NCI-H1694 treated with DMSO at 0.1 percent for 48 hours (cell line): ENCODE measurements around the gene CD82.

Source experiments
- DNase-seq: peaks from one replicate; lab custom pipeline; 2025; lab: John Stamatoyannopoulos, UW

CD82 gene

GRCh38 chr11:44617671-44618461 is 52.4 kb downstream of the CD82 start:
- no peak for DNase-seq

GRCh38 chr11:44618561-44619425 is 53.3 kb downstream of the CD82 start:
- no peak for DNase-seq

GRCh38 chr11:44620328-44620725 is 54.9 kb downstream of the CD82 start:
- DNase-seq: no peak

- peak; percentile 59 for DNase-seq
Observed at GRCh38 chr11:44621140-44621681, 55.7 kb downstream of the CD82 start.

GRCh38 chr11:44621784-44622183 is 56.3 kb downstream of the CD82 start:
- no peak for DNase-seq

GRCh38 chr11:44622190-44622650 is 56.8 kb downstream of the CD82 start:
- no peak for DNase-seq

- no peak for DNase-seq
Observed at GRCh38 chr11:44622721-44623258, 57.3 kb downstream of the CD82 start.

GRCh38 chr11:44623341-44623730 is 57.9 kb downstream of the CD82 start:
- no peak for DNase-seq

GRCh38 chr11:44623731-44624491 is 58.4 kb downstream of the CD82 start:
- no peak for DNase-seq

- DNase-seq: no peak
Observed at GRCh38 chr11:44624761-44625221, 59.3 kb downstream of the CD82 start.

- DNase-seq: no peak
Observed at GRCh38 chr11:44625759-44626523, 60.5 kb downstream of the CD82 start.

GRCh38 chr11:44626645-44627044 is 61.2 kb downstream of the CD82 start:
- no peak for DNase-seq

GRCh38 chr11:44627165-44627789 is 61.8 kb downstream of the CD82 start:
- no peak for DNase-seq

- no peak for DNase-seq
Observed at GRCh38 chr11:44627911-44628729, 62.7 kb downstream of the CD82 start.

- DNase-seq: no peak
Observed at GRCh38 chr11:44628730-44629700, 63.6 kb downstream of the CD82 start.

- DNase-seq: no peak
Observed at GRCh38 chr11:44629732-44630345, 64.4 kb downstream of the CD82 start.

- DNase-seq: no peak
Observed at GRCh38 chr11:44630511-44631210, 65.2 kb downstream of the CD82 start.
